HEK293 (cell line): ENCODE measurements around the gene CNPY4.

Source experiments
- CTCF ChIP-seq: fragments of 450-650 bp; formaldehyde crosslinking; IDR thresholded peaks from 2 replicates; pipeline ENCODE4 v1.5.1; 2016; ENCODE audit warnings: missing biosample characterization, missing genetic modification characterization
- KLF8 ChIP-seq: fragments of 450-650 bp; formaldehyde crosslinking; IDR thresholded peaks from 2 replicates; pipeline ENCODE4 v1.5.1; 2016; ENCODE audit warnings: missing biosample characterization, missing genetic modification characterization
- MEIS1 ChIP-seq: sonication (generic); formaldehyde crosslinking; IDR thresholded peaks from 2 replicates; pipeline ENCODE4 v1.8.1; 2022; ENCODE audit warnings: missing genetic modification reagents, mild to moderate bottlenecking, borderline replicate concordance
- MYNN ChIP-seq: fragments of 450-650 bp; formaldehyde crosslinking; IDR thresholded peaks from 2 replicates; pipeline ENCODE4 v1.5.1; 2016; ENCODE audit warnings: missing biosample characterization, missing genetic modification characterization, borderline replicate concordance
- YY1 ChIP-seq: fragments of 450-650 bp; formaldehyde crosslinking; IDR thresholded peaks from 2 replicates; pipeline ENCODE4 v1.5.1; 2018; ENCODE audit warnings: missing biosample characterization, missing genetic modification characterization
- ZBTB21 ChIP-seq: fragments of 450-650 bp; formaldehyde crosslinking; IDR thresholded peaks from 2 replicates; pipeline ENCODE4 v1.5.1; 2017; ENCODE audit warnings: missing biosample characterization, missing genetic modification characterization
- ZNF639 ChIP-seq: fragments of 450-650 bp; formaldehyde crosslinking; IDR thresholded peaks from 2 replicates; pipeline ENCODE4 v1.5.1; 2016; ENCODE audit warnings: missing biosample characterization, missing genetic modification characterization
- ZNF658 ChIP-seq: fragments of 450-650 bp; formaldehyde crosslinking; IDR thresholded peaks from 2 replicates; pipeline ENCODE4; 2016; ENCODE audit warnings: missing biosample characterization, missing genetic modification characterization
- ZNF664 ChIP-seq: fragments of 450-650 bp; formaldehyde crosslinking; IDR thresholded peaks from 2 replicates; pipeline ENCODE4 v1.5.1; 2016; ENCODE audit warnings: missing biosample characterization, missing genetic modification characterization
- ZSCAN23 ChIP-seq: fragments of 450-650 bp; formaldehyde crosslinking; IDR thresholded peaks from 2 replicates; pipeline ENCODE4 v1.5.1; 2016; ENCODE audit warnings: missing biosample characterization, missing genetic modification characterization

GRCh38 chr7:100155553-100156317 lies 36.3 kb downstream of the CNPY4 start:
- no peak for TF ChIP-seq CTCF (tag by site-specific recombination)
- TF ChIP-seq ZSCAN23 = no peak
- TF ChIP-seq MYNN (tag by site-specific recombination) = no peak
- TF ChIP-seq YY1 (tag by site-specific recombination) = no peak
- no peak for TF ChIP-seq MEIS1 (CRISPR knock-in tag)
- TF ChIP-seq KLF8 (tag by site-specific recombination) = no peak
- TF ChIP-seq ZBTB21 (tag by site-specific recombination) = no peak
- no peak for TF ChIP-seq ZNF658 (tag by site-specific recombination)
- TF ChIP-seq ZNF664 (tag by site-specific recombination) = no peak
- TF ChIP-seq ZNF639 (tag by site-specific recombination) = no peak
